Bronchial epithelial cell (primary cell): ENCODE results near the gene SMIM1. TPM values are rescaled to one million over a fixed set of nuclear protein-coding genes. Genes with fewer than 3 reads are reported as not detected.
"Not testable (repeated sequence)": the region's sequence is repeated elsewhere in the genome, so short reads cannot be mapped to it uniquely, and the experiment has no call there.

ENCODE experiments used
- DNase-seq: peaks from one replicate; pipeline ENCODE4 v3.0.0-alpha.2; 2010; ENCODE audit warnings: low read depth
- FAIRE-seq: peaks from 2 replicates; lab custom pipeline; 2011; peaks lifted over from hg19 to GRCh38; lab: Jason Lieb, UNC
- H3K27me3 ChIP-seq: 2 replicates; pipeline ENCODE4 v1.5.1; 2011; ENCODE audit warnings: low read length; ENCODE audit not compliant: control insufficient read depth, insufficient read depth
- H3K36me3 ChIP-seq: 2 replicates; pipeline ENCODE4 v1.5.1; 2011; ENCODE audit warnings: low read length; ENCODE audit not compliant: control insufficient read depth, insufficient read depth
- H3K4me3 ChIP-seq: 2 replicates; pipeline ENCODE4 v1.5.1; 2011; ENCODE audit warnings: mild to moderate bottlenecking, low read depth, low read length, control low read depth
- CTCF ChIP-seq: IDR thresholded peaks from 2 replicates; pipeline ENCODE4 v1.5.1; 2011; ENCODE audit warnings: mild to moderate bottlenecking, moderate library complexity, low read length, control low read depth, inconsistent platforms; ENCODE audit not compliant: insufficient read depth, severe bottlenecking
- total RNA-seq: library from RNA; depleted of rRNA; stranded (reverse); fragments of >200 nt; gene quantifications from 2 replicates; pipeline ENCODE4 v1.2.1, GENCODE V29; 2014

The SMIM1 gene
- 1.2 TPM in 1 of 2 replicates, not detected in the other for total RNA-seq

- DNase-seq (no peak), FAIRE-seq (no peak)
- Histone ChIP-seq H3K4me3 (peak within 1 kb of the TSS; percentile 52), H3K27me3 (peaks cover 4% of the 10 kb centered on the region), H3K36me3 (no peaks in the 10 kb centered on the region)
- TF ChIP-seq CTCF, result no peak
These were observed at the start of gene SMIM1 for GRCh38 chr1:3772715-3773571. Gene SMIM1, plus strand, starts transcription at chr1:3772749. Its CDS starts 2,625 bp downstream, at chr1:3775374.

- TF ChIP-seq CTCF, result no peak
- H3K27me3 ChIP-seq, result no peaks in the 10 kb centered on the region
- no peak for DNase-seq
- no peak overlapping the region for H3K4me3 ChIP-seq
- H3K36me3 ChIP-seq, result no peaks in the 10 kb centered on the region
- no peak for FAIRE-seq
These were observed 49.7 kb upstream of the SMIM1 start for GRCh38 chr1:3722846-3723245.

- H3K27me3 ChIP-seq, FAIRE-seq, H3K36me3 ChIP-seq, H3K4me3 ChIP-seq: not testable (repeated sequence)
- peak; percentile 39 for DNase-seq
- TF ChIP-seq CTCF, result peak; percentile 98
These were observed 48.0 kb upstream of the SMIM1 start for GRCh38 chr1:3724416-3725030.

- no peak for FAIRE-seq
- no peak for TF ChIP-seq CTCF
- H3K36me3 ChIP-seq, result no peaks in the 10 kb centered on the region
- no peak overlapping the region for H3K4me3 ChIP-seq
- no peaks in the 10 kb centered on the region for H3K27me3 ChIP-seq
- DNase-seq, result no peak
These were observed 47.2 kb upstream of the SMIM1 start for GRCh38 chr1:3725366-3725765.

GRCh38 chr1:3727042-3727824 lies 45.3 kb upstream of the SMIM1 start:
- peak; percentile 21 for DNase-seq
- no peak for FAIRE-seq
- Histone ChIP-seq H3K27me3 (no peaks in the 10 kb centered on the region), H3K4me3 (no peak overlapping the region), H3K36me3 (no peaks in the 10 kb centered on the region)
- peak; percentile 71 for TF ChIP-seq CTCF
